Measurements from ENCODE around the gene ZBTB7C.

DNA sequence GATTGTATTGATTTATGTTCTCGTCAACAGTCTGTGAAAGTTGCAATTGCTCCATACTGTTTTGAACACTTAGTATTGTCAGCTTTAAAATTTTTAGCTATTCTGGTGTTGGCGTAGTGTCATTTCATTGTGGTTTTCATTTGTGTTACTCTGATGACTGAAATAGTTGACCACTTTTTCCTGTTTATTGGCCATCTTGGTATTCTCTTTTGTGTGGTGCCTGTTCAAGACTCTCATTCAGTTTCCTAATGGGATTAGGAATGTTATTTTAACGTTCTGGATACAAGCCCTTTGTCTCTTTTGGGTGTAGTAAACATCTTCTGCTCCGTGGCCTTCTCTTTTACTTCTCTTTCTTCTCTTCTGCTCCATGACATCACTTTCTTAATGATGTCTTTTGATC is 396.0 kb downstream of the ZBTB7C start:
- TF ChIP-seq, protein P1, sequence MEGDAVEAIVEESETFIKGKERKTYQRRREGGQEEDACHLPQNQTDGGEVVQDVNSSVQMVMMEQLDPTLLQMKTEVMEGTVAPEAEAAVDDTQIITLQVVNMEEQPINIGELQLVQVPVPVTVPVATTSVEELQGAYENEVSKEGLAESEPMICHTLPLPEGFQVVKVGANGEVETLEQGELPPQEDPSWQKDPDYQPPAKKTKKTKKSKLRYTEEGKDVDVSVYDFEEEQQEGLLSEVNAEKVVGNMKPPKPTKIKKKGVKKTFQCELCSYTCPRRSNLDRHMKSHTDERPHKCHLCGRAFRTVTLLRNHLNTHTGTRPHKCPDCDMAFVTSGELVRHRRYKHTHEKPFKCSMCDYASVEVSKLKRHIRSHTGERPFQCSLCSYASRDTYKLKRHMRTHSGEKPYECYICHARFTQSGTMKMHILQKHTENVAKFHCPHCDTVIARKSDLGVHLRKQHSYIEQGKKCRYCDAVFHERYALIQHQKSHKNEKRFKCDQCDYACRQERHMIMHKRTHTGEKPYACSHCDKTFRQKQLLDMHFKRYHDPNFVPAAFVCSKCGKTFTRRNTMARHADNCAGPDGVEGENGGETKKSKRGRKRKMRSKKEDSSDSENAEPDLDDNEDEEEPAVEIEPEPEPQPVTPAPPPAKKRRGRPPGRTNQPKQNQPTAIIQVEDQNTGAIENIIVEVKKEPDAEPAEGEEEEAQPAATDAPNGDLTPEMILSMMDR (IDR thresholded peaks at IDR 0.05) = no peak
- TF ChIP-seq EZH2 (IDR thresholded peaks at IDR 0.05; ENCODE audit: borderline replicate concordance, insufficient read depth, low read depth, low read length, poor library complexity, severe bottlenecking) = no peak

Data from B cell (primary cell).